Kidney tubule cell (primary cell): Measurements from ENCODE around the gene NOC4L.
"Not testable (repeated sequence)": the region's sequence is repeated elsewhere in the genome, so short reads cannot be mapped to it uniquely, and the experiment has no call there.

Experiments
- DNase-seq: peaks from one replicate; pipeline ENCODE4 v3.0.0-alpha.2; 2018; ENCODE audit warnings: low spot score

Gene NOC4L

GRCh38 chr12:132182206-132182710 is 38.0 kb downstream of the NOC4L start:
- DNase-seq = no peak

- DNase-seq = no peak
These were observed 38.6 kb downstream of the NOC4L start for GRCh38 chr12:132182711-132183365.

DNA sequence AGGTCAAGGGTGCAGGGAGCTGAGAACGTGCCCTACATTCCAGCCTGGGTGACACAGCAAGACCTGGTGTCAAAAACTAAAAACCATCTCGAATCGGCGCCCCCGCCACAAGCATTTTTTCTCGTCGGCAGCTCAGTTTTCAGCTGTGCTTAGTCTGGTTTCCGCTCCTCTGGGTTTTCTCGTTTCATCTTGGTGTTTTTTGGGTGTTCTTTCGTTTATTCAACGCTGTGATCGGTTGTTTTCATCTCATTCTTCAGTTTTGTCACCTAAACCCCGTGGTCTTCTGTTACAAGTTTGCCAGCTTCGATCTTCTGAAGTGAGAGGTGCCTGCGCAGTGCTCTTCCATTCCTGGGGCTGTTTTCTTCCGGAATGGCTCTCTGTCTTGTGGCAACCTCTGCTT is 41.4 kb downstream of the NOC4L start:
- DNase-seq = no peak

GRCh38 chr12:132186208-132186856 is 42.1 kb downstream of the NOC4L start:
- no peak for DNase-seq

DNA sequence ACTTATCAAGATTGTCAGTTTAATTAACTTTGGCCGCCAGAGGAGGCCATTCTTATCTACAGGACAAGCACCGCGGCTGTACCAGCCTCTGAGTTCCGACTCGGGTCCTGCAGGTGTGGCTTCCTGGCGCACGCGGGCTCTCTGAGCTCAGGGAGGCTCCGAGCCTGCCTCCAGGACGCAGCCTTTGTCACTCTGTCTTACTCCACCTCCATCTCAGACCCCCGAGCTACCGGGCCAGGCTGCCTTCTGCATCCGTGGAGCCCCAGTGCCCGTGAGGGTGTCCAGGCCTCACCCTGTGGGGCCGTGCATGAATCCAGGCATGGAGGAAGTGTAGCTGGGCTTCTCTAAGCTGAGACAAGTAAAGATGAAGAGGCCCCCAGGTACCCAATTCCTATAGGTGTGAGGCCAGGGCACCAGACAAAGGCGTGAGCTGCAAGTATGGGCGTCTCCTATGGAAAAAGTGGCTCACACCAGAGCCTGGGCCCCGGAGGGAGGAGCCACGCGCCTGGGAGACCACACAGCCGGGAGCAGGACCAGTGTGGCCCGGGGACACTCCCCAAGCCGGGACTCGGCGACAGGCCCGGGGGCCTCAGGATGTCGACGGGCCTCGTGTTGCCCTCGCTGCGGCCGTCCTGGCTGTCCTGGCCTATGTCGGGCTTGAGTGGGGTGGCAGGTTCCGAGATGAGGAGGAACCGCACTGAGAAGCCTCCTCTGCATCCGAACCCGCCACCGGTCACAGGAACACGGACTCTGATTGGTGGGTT is 42.8 kb downstream of the NOC4L start:
- no peak for DNase-seq

DNA sequence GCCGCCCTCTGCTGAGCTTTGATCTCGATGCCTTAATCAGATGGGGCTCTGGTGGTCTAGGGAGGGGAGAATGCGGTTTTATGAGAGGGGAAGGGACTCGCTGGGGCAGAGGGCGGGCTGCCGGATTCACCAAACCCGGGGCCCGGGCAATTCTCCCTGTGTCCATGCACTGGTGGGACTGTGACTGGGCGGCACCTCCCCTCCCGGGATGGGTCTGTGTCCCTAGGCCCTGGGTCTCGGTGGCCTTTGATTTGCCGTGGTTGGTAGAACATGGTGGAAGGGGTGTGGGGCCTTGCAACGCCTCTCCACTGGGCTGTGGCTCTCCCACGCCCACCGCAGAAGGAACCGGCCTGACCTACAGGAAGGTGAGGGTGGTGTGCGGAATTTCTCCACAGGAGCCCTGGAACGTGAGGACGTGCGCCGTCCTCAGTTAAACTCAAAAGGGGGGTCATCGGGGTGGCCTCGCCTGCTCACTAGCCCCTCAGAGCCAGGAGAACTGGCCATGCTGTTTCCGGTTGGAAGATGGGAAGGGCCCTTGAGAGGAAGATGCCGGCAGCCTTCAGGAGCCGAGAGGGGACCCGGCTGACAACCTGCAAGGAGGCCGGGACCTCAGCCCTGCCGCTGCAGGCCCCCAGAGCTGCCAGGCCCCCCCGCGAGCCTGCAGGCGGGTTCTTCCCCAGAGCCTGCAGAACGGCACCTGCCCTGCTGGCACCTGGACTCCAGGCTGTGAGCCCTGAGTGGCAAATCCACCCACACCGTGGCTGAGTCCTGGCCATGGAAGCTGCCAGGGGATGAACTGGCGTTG is 43.6 kb downstream of the NOC4L start:
- no peak for DNase-seq

DNA sequence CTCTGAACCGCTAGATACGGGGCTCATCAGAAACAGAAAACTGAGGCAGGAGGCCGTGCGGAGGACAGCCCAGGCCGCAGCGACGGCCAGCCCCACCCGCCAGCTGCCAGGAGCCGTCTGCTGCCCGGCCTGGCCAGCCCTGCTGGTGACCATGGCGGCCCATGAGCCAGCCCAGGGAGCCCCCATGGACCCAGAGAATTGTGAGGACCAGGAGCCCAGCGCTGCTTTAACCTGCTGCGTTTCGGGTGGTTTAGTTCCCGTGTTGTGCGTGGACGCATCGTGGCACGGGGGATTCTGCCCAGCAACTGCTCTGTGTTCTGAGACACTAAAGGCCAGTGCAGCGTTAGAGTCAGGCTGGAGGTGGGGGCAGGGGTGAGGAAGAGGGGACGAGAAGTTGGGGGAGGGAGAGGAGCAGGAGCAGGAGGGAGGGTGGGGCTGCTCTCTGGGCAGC is 44.2 kb downstream of the NOC4L start:
- no peak for DNase-seq

DNA sequence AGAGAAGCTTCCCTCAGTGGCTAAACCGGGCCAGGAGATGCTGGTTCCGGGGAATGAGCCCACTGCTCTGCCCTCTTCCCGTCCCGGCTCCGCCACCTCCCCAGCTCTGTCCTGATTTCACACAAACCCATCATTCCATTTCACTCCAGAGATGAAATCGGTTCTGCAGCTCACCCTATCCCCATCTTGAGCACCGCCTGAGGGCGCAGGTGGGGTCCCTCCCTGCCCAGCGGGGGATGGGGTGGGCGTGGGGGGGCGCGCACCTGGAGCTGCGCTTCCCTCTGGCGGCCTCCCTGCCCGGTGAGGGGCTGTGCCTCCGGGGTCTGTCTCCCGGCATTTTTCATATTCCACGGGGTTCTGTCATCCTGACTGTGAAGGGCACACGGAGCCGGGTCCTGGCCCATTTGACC is 44.7 kb downstream of the NOC4L start:
- DNase-seq = no peak

- DNase-seq = peak; percentile 90
These were observed 45.2 kb downstream of the NOC4L start for GRCh38 chr12:132189378-132190011.

- no peak for DNase-seq
These were observed 45.9 kb downstream of the NOC4L start for GRCh38 chr12:132190012-132190755.

DNA sequence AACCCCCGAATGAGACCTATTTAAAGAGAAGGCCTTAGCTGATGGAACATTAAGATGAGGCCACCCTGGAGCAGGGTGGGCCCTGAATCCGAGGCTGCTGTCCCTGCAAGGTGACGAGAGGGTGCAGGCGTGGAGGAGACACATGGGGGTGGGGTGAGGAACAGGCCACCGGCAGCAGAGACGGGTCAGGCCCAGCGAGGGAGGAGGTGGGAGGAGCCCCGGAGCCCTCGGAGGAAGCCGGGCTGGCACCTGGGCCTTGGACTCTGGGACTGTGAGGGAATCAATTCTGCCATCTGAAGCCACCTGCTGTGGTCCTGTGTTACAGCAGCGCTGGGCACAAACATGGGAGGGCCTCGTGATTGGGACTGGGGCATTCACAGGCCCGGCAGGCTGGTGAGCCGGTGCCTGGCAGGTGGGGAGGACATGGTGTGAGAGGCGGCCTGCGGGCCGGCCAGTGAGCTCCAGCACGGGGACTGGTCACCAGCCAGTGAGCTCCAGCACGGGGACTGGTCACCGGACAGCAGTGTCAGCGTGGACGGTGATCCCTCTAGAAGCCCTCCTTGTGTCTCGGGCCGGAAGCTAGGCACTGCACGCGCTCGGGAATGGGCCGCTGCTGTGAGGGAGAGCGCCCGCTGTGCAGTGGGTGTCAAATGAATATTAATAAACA is 46.7 kb downstream of the NOC4L start:
- no peak for DNase-seq

GRCh38 chr12:132191715-132192553 is 47.7 kb downstream of the NOC4L start:
- DNase-seq = peak; percentile 17

- no peak for DNase-seq
These were observed 49.8 kb downstream of the NOC4L start for GRCh38 chr12:132194056-132194455.

DNA sequence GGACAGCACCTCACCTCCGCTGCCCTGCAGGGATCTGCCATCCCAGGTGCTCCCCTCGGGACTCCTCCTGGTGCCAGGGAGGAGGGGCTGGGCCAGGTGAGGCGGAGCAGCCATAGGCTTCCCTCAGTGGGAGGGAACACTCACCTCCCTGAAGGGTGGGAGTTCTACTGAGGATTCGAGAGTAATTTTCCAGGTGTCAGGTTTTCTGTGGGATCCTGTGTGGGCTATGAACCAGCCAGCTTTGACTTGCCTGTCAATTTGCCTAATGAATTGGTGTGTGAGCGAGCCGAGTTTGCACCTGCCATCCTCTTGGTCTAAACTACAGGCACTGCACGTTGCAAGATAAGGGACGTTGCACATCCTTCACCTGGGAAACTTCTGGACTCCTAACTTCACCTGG is 50.3 kb downstream of the NOC4L start:
- DNase-seq = no peak

DNA sequence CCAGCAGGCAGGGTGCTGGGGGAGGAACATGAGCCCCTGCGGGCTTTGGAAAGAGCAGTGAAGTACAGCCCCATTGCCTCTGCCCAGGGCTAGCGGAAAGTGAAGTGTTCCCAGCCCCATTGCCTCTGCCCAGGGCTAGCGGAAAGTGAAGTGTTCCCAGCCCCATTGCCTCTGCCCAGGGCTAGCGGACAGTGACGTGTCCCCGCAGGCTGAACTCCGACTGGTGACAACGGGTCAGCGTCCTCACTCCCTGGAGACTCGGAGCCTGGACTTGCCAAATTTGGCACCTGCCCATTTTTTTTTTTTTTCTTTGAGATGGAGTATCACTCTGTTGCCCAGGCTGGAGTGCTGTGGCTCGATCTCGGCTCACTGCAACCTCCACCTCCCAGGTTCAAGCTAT is 51.0 kb downstream of the NOC4L start:
- not testable (repeated sequence) for DNase-seq

DNA sequence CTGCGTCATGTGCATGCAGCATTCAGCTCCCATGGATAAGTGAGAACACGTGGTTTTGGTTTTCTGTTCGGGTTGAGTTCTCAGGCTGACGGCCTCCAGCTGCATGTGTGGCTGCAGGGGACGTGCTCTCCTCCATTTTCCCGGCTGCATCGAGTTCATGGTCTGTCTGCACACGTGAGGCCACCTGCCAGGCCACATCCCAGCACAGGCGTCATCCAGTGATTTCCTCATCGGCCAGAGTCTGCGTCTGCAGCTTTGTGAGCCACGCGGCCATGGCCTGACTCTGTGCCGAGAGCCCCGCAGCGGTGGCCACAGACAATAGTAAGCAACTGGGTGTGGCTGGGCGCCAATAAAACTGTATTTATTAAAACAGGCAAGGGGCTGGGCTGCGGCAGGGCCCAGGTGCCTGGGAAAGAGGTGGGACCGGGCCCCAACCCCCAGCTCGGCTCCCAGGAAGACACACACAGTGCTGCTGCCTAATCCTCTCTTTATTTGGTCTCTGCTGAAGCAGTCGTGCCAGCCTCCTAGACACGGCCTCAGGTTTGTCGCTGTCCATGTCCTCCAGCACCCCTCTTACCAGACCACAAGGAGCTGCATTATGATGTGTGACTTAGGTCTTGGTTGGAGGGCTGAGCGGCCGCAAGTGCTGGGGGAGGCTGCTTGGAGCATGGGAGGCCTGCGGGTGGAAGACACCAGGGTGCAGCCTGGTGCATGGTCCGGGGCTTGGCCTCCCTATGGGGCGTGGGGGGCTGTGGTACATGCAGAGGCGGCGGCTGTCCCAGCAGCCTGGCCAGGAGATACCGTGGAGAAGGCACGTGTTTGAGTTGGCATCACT is 52.0 kb downstream of the NOC4L start:
- no peak for DNase-seq

- no peak for DNase-seq
These were observed 52.7 kb downstream of the NOC4L start for GRCh38 chr12:132196873-132197390.
